Activated CD4-positive, alpha-beta T cell treated with anti-CD3 and anti-CD28 coated beads for 48 hours (primary cell): ENCODE data around the gene MBNL1.
"Not testable (repeated sequence)": the region's sequence is repeated elsewhere in the genome, so short reads cannot be mapped to it uniquely, and the experiment has no call there.

Experiments
- DNase-seq: peaks from one replicate; pipeline ENCODE4 v3.0.0-alpha.2; 2020

The MBNL1 gene

GRCh38 chr3:152382312-152383135 is 113.8 kb downstream of the MBNL1 start:
- no peak for DNase-seq

GRCh38 chr3:152383136-152383606 is 114.4 kb downstream of the MBNL1 start:
- no peak for DNase-seq

GRCh38 chr3:152384412-152384811 is 115.7 kb downstream of the MBNL1 start:
- DNase-seq = no peak

- DNase-seq = no peak
These were observed 117.0 kb downstream of the MBNL1 start for GRCh38 chr3:152385761-152386160.

- no peak for DNase-seq
These were observed 117.5 kb downstream of the MBNL1 start for GRCh38 chr3:152386208-152386607.

- no peak for DNase-seq
These were observed 119.9 kb downstream of the MBNL1 start for GRCh38 chr3:152388631-152389030.

- no peak for DNase-seq
These were observed 120.7 kb downstream of the MBNL1 start for GRCh38 chr3:152389316-152389934.

GRCh38 chr3:152390647-152391046 is 121.9 kb downstream of the MBNL1 start:
- DNase-seq = no peak

GRCh38 chr3:152391671-152392070 is 122.9 kb downstream of the MBNL1 start:
- DNase-seq = no peak

- no peak for DNase-seq
These were observed 123.6 kb downstream of the MBNL1 start for GRCh38 chr3:152392272-152392880.

GRCh38 chr3:152394246-152394645 is 125.5 kb downstream of the MBNL1 start:
- no peak for DNase-seq

GRCh38 chr3:152395764-152396163 is 127.0 kb downstream of the MBNL1 start:
- no peak for DNase-seq

GRCh38 chr3:152396867-152397266 is 128.1 kb downstream of the MBNL1 start:
- DNase-seq = no peak

- not testable (repeated sequence) for DNase-seq
These were observed 128.6 kb downstream of the MBNL1 start for GRCh38 chr3:152397348-152397747.

- DNase-seq = no peak
These were observed 129.8 kb downstream of the MBNL1 start for GRCh38 chr3:152398495-152398894.

- DNase-seq = no peak
These were observed 130.6 kb downstream of the MBNL1 start for GRCh38 chr3:152399374-152399773.

- no peak for DNase-seq
These were observed 132.2 kb downstream of the MBNL1 start for GRCh38 chr3:152400887-152401286.

- no peak for DNase-seq
These were observed 134.1 kb downstream of the MBNL1 start for GRCh38 chr3:152402695-152403451.

- no peak for DNase-seq
These were observed 134.9 kb downstream of the MBNL1 start for GRCh38 chr3:152403632-152404066.

- no peak for DNase-seq
These were observed 136.2 kb downstream of the MBNL1 start for GRCh38 chr3:152404976-152405375.

GRCh38 chr3:152405915-152406802 is 137.4 kb downstream of the MBNL1 start:
- DNase-seq = no peak

GRCh38 chr3:152413240-152413639 is 144.5 kb downstream of the MBNL1 start:
- no peak for DNase-seq
